PC-3 (cell line): ENCODE measurements around the gene FBXO24.

Experiments
- EZH2 ChIP-seq: fragments of 300-600 bp; sonication (generic); IDR thresholded peaks from one replicate; pipeline ENCODE4 v1.6.1; 2017; ENCODE audit warnings: antibody characterized with exemption, mild to moderate bottlenecking, low read length; ENCODE audit not compliant: unreplicated experiment
- EZH2phosphoT487 ChIP-seq: fragments of 300-600 bp; sonication (generic); IDR thresholded peaks from 2 replicates; pipeline ENCODE4 v1.6.1; 2018; ENCODE audit warnings: mild to moderate bottlenecking, antibody characterized with exemption, low read length, borderline replicate concordance
- TF ChIP-seq, protein P1 (sequence below): fragments of 300-600 bp; sonication (generic); conservative IDR thresholded peaks from 2 replicates; pipeline ENCODE4 v1.5.1; 2017; ENCODE audit warnings: antibody characterized with exemption, low read depth, mild to moderate bottlenecking, low read length

DNA sequence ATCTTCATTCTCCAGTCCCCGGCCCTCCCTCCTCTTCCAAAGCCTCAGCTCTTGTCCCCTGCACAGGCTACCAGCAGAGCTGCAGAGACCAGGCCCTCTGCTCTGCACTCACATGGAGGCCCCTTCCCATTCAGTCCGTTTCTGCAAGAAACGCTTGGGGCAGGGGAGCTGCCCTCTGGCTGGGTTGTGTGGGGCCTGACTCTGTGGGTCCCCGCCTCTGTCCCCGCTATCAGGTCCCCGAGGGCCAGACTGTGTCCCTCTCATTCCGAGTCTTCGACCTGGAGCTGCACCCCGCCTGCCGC lies 17.5 kb downstream of the FBXO24 start:
- no peak for TF ChIP-seq EZH2phosphoT487
- TF ChIP-seq, protein P1, sequence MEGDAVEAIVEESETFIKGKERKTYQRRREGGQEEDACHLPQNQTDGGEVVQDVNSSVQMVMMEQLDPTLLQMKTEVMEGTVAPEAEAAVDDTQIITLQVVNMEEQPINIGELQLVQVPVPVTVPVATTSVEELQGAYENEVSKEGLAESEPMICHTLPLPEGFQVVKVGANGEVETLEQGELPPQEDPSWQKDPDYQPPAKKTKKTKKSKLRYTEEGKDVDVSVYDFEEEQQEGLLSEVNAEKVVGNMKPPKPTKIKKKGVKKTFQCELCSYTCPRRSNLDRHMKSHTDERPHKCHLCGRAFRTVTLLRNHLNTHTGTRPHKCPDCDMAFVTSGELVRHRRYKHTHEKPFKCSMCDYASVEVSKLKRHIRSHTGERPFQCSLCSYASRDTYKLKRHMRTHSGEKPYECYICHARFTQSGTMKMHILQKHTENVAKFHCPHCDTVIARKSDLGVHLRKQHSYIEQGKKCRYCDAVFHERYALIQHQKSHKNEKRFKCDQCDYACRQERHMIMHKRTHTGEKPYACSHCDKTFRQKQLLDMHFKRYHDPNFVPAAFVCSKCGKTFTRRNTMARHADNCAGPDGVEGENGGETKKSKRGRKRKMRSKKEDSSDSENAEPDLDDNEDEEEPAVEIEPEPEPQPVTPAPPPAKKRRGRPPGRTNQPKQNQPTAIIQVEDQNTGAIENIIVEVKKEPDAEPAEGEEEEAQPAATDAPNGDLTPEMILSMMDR, result no peak
- no peak for TF ChIP-seq EZH2
